H1 (cell line): Measurements from ENCODE around the gene FBLIM1. TPM values are rescaled to one million over a fixed set of nuclear protein-coding genes. Genes with fewer than 3 reads are reported as not detected.

Source experiments
- CTCF ChIA-PET: fragments of 300-600 bp; sonication (Branson Sonifier 250); formaldehyde crosslinking; loops from one replicate; lab custom pipeline; 2021; ENCODE audit not compliant: partially characterized antibody; lab: Charles Lee
- POLR2A ChIA-PET: fragments of 300-600 bp; sonication (Branson Sonifier 250); formaldehyde crosslinking; loops from one replicate; lab custom pipeline; 2021; ENCODE audit warnings: inconsistent platforms; ENCODE audit not compliant: partially characterized antibody; lab: Charles Lee
- DNase-seq, 2 experiments: peaks; one replicate each; pipeline versions ENCODE4 v3.0.0 to v3.0.0-alpha.2; 2010 to 2022; ENCODE audit warnings: low spot score in 2 of 2, low read depth in 1 of 2, mixed read lengths in 1 of 2
- FAIRE-seq: peaks from 2 replicates; lab custom pipeline; 2011; peaks lifted over from hg19 to GRCh38; lab: Jason Lieb, UNC
- H2AFZ ChIP-seq: 2 replicates; pipeline ENCODE4 v1.8.1; 2012; ENCODE audit warnings: low read length, inconsistent platforms
- H2AK5ac ChIP-seq: 2 replicates; pipeline ENCODE4 v1.6.1; 2013; ENCODE audit warnings: low read depth, low read length
- H2BK120ac ChIP-seq: replicated peaks from 2 replicates; pipeline ENCODE3; 2013; ENCODE audit warnings: low read depth, low read length, inconsistent platforms
- H2BK12ac ChIP-seq: 2 replicates; pipeline ENCODE4 v1.6.1; 2013; ENCODE audit warnings: low read depth, low read length
- H2BK15ac ChIP-seq: 2 replicates; pipeline ENCODE4 v1.6.1; 2013; ENCODE audit warnings: low read length
- H2BK20ac ChIP-seq: 2 replicates; pipeline ENCODE4 v1.6.1; 2013; ENCODE audit warnings: low read length
- H2BK5ac ChIP-seq: 2 replicates; pipeline ENCODE4 v1.6.1; 2013; ENCODE audit warnings: low read depth, low read length
- H3K14ac ChIP-seq: 2 replicates; pipeline ENCODE4 v1.6.1; 2013; ENCODE audit warnings: inconsistent platforms; ENCODE audit not compliant: insufficient read length
- H3K18ac ChIP-seq: 2 replicates; pipeline ENCODE4 v1.6.1; 2013; ENCODE audit warnings: low read length; ENCODE audit errors: extremely low read depth
- H3K23ac ChIP-seq: 2 replicates; pipeline ENCODE4 v1.6.1; 2013; ENCODE audit warnings: inconsistent platforms; ENCODE audit not compliant: insufficient read length
- H3K23me2 ChIP-seq: 2 replicates; pipeline ENCODE4 v1.6.1; 2013; ENCODE audit warnings: low read depth, low read length
- H3K27ac ChIP-seq: 2 replicates; pipeline ENCODE4 v1.6.1; 2011; ENCODE audit warnings: low read depth, low read length, inconsistent platforms
- H3K27me3 ChIP-seq, 4 experiments: replicated peaks in 1 of 4; 1 replicate in 1 of 4; 2 replicates in 3 of 4; pipeline versions ENCODE4 v1.6.1 to v1.8.1; 2011 to 2013; ENCODE audit warnings: low read length in 3 of 4, mild to moderate bottlenecking in 3 of 4, inconsistent platforms in 2 of 4, mixed read lengths in 2 of 4, moderate library complexity in 1 of 4; ENCODE audit not compliant: control insufficient read depth in 3 of 4, insufficient read depth in 3 of 4; ENCODE audit errors: extremely low read depth in 1 of 4
- H3K36me3 ChIP-seq, 4 experiments: 2 replicates each; pipeline versions ENCODE4 v1.6.1 to v1.8.1; 2011 to 2013; ENCODE audit warnings: mild to moderate bottlenecking in 4 of 4, low read length in 3 of 4, moderate library complexity in 2 of 4, control low read depth in 1 of 4, inconsistent platforms in 1 of 4; ENCODE audit not compliant: insufficient read depth in 4 of 4, control insufficient read depth in 2 of 4
- H3K4ac ChIP-seq: replicated peaks from 2 replicates; pipeline ENCODE3; 2013; ENCODE audit warnings: low read length, low read depth, mixed read lengths, inconsistent platforms; ENCODE audit not compliant: insufficient read length
- H3K4me1 ChIP-seq, 4 experiments: replicated peaks in 1 of 4; 1 replicate in 1 of 4; 2 replicates in 3 of 4; pipeline versions ENCODE4 v1.6.1 to v1.8.1; 2011 to 2013; ENCODE audit warnings: low read length in 3 of 4, inconsistent platforms in 2 of 4, mixed read lengths in 1 of 4; ENCODE audit not compliant: insufficient read depth in 4 of 4, control insufficient read depth in 3 of 4
- H3K4me2 ChIP-seq, 2 experiments: 2 replicates each; pipeline versions ENCODE4 v1.6.1 to v1.8.1; 2011 to 2013; ENCODE audit warnings: low read depth in 2 of 2, low read length in 2 of 2, control low read depth in 1 of 2, inconsistent platforms in 1 of 2, mild to moderate bottlenecking in 1 of 2; ENCODE audit not compliant: insufficient read depth in 1 of 2
- H3K4me3 ChIP-seq, 4 experiments: fragments of 200-600, 300-600 bp in 1 of 4; sonication (generic), shearing (Covaris generic), sonication (Bioruptor Twin) in 1 of 4; 2 replicates each; pipeline versions ENCODE4 v1.5.1 to v1.8.1; 2011 to 2016; ENCODE audit warnings: low read length in 4 of 4, low read depth in 3 of 4, control low read depth in 2 of 4, inconsistent platforms in 2 of 4, mild to moderate bottlenecking in 2 of 4, mixed read lengths in 1 of 4, moderate library complexity in 1 of 4; ENCODE audit not compliant: insufficient read depth in 2 of 4; ENCODE audit errors: extremely low read depth in 1 of 4
- H3K56ac ChIP-seq: replicated peaks from 2 replicates; pipeline ENCODE3; 2013; ENCODE audit warnings: low read depth, mild to moderate bottlenecking, mixed read lengths, low read length, inconsistent platforms; ENCODE audit not compliant: insufficient read length
- H3K79me1 ChIP-seq: 2 replicates; pipeline ENCODE4 v1.6.1; 2013; ENCODE audit warnings: low read depth, low read length, control low read depth
- H3K79me2 ChIP-seq, 2 experiments: 2 replicates each; pipeline versions ENCODE4 v1.6.1 to v1.8.1; 2012 to 2013; ENCODE audit warnings: low read length in 2 of 2, mild to moderate bottlenecking in 2 of 2, inconsistent platforms in 1 of 2; ENCODE audit not compliant: insufficient read depth in 2 of 2, control insufficient read depth in 1 of 2
- H3K9ac ChIP-seq, 4 experiments: replicated peaks in 1 of 4; 1 replicate in 1 of 4; 2 replicates in 3 of 4; pipeline versions ENCODE4 v1.6.1 to v1.8.1; 2011 to 2013; ENCODE audit warnings: low read depth in 3 of 4, low read length in 3 of 4, control low read depth in 2 of 4, mild to moderate bottlenecking in 2 of 4, moderate library complexity in 2 of 4, inconsistent platforms in 1 of 4; ENCODE audit errors: extremely low read depth in 1 of 4
- H3K9me3 ChIP-seq, 2 experiments: 2 replicates each; pipeline versions ENCODE4 v1.6.1 to v1.8.1; 2012 to 2013; ENCODE audit warnings: mild to moderate bottlenecking in 2 of 2, moderate library complexity in 2 of 2, control low read depth in 1 of 2, inconsistent platforms in 1 of 2, low read depth in 1 of 2, low read length in 1 of 2, mixed read lengths in 1 of 2; ENCODE audit not compliant: insufficient read depth in 2 of 2
- H4K20me1 ChIP-seq, 2 experiments: replicated peaks in 1 of 2; 2 replicates each; pipeline versions ENCODE3 to v1.8.1; 2011 to 2013; ENCODE audit warnings: inconsistent platforms in 2 of 2, low read length in 2 of 2, mild to moderate bottlenecking in 1 of 2; ENCODE audit not compliant: insufficient read depth in 2 of 2, control insufficient read depth in 1 of 2
- H4K5ac ChIP-seq: 2 replicates; pipeline ENCODE4 v1.6.1; 2013; ENCODE audit warnings: low read length, low read depth, mixed read lengths, inconsistent platforms; ENCODE audit not compliant: insufficient read length
- H4K8ac ChIP-seq: 2 replicates; pipeline ENCODE4 v1.8.0; 2013; ENCODE audit warnings: mild to moderate bottlenecking, moderate library complexity, low read length, inconsistent platforms; ENCODE audit not compliant: insufficient read depth; ENCODE audit errors: extremely low read depth
- H4K91ac ChIP-seq: replicated peaks from 2 replicates; pipeline ENCODE3; 2013; ENCODE audit warnings: low read length, mixed read lengths, inconsistent platforms; ENCODE audit not compliant: insufficient read length
- CBX8 ChIP-seq: fragments of 300-800, 300-1000 bp; sonication (generic); IDR thresholded peaks from 2 replicates; pipeline ENCODE4 v1.7.1; 2016; ENCODE audit warnings: low read depth, low read length, borderline replicate concordance
- CHD2 ChIP-seq: IDR thresholded peaks from 2 replicates; pipeline ENCODE4 v1.6.1; 2012; ENCODE audit warnings: low read length, improper control_type of control experiment
- SAP30 ChIP-seq: fragments of 300-600 bp; sonication (generic); IDR thresholded peaks from 2 replicates; pipeline ENCODE4 v1.7.1; 2012; ENCODE audit warnings: low read length, moderate library complexity, mild to moderate bottlenecking, inconsistent platforms; ENCODE audit not compliant: insufficient read depth, insufficient replicate concordance
- SIX5 ChIP-seq: IDR thresholded peaks from 2 replicates; pipeline ENCODE4 v1.6.1; 2011; ENCODE audit warnings: mild to moderate bottlenecking, low read depth, low read length
- WGBS, 2 experiments: shearing (Covaris generic) in 1 of 2; methylation state at CpG; one replicate each; pipeline versions ENCODE4 v1.1.6 to v1.1.7; 2013 to 2015; ENCODE audit warnings: low lambda C conversion rate in 2 of 2, mixed read lengths in 2 of 2, inconsistent platforms in 1 of 2, low coverage in 1 of 2, missing lambda C conversion rate in 1 of 2; ENCODE audit not compliant: insufficient replicate concordance in 2 of 2, insufficient coverage in 1 of 2, insufficient read length in 1 of 2; ENCODE audit errors: extremely low coverage in 1 of 2, missing lambda C conversion rate in 1 of 2; 5-methylcytosine and 5-hydroxymethylcytosine counted together
- polyA plus RNA-seq, 7 experiments: library from polyadenylated mRNA; depleted of rRNA in 3 of 7; stranded (reverse) in 5 of 7; unstranded in 2 of 7; fragments of >200 nt in 5 of 7; fragments of 200-250 nt in 2 of 7; gene quantifications; 1 replicate in 5 of 7; 2 replicates in 1 of 7; 4 replicates in 1 of 7; pipeline versions ENCODE4 v1.2.1 to v1.2.3, GENCODE V29; 2011 to 2013; ENCODE audit warnings: missing spikeins in 2 of 7, mixed read lengths in 2 of 7
- total RNA-seq: library from RNA; stranded (reverse); fragmentation: NEBNext Ultra II Directional; extraction: Animal tissue kit (Norgen Biotek cat#: 25700); gene quantifications from 2 replicates; pipeline ENCODE4 v1.2.1, GENCODE V29; 2021

Gene FBLIM1
- total and polyA plus RNA-seq, 2 of the 8 experiments (the other 6 are each of a cell fraction or from before 2014, with no cell fraction given): 66.6 to 66.7 TPM

DNA sequence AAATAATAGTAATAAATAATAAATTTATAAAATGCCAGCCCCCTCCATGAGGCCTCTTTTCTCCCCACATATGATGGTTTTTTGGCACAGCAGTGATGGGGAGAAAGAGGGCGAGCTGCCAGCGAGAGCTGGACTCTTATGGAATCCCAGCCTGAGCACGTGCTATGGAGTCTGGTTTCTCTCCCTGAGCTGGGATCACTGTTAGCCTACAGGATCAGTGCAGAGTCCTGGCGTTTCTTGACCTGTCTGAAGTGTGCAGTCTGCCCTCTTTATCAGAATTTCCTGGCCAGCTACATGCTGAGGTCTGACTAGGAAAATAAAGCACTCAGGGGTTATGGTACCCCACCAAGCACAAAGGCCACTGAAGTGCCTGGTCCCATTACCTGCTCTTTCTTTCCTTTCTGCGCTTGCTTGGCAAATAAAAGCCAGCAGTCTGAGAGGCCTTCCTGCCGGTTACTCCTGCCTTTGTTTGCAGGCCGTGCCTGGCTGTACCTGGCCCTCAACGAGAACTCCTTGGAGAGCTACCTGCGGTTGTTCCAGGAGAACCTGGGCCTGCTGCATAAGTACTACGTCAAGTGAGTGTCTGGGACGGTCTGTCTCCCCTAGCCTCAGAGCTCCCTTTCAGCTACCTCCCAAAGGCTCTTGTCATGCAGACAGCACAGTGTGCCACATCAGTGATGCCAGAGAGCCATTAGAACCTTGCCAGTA, 41.0 kb upstream of the FBLIM1 start:
- WGBS, 2 experiments: 86% methylated on average over 11 of the region's 11 CpGs; no CpG with 5 or more reads in 1 of the 2 experiments
- Histone ChIP-seq H3K27me3 (no peaks in the 10 kb centered on the region), H4K20me1 (peaks cover 0 to 5% of the 10 kb centered on the region in 2 experiments), H4K8ac (no peak overlapping the region), H3K23ac (no peak overlapping the region), H3K9me3 (no peaks in the 10 kb centered on the region), H3K4me1 (no peaks in the 10 kb centered on the region), H3K56ac (no peak overlapping the region), H2AFZ (no peak overlapping the region), H3K4me2 (no peak overlapping the region), H3K79me2 (no peaks in the 10 kb centered on the region), H3K14ac (no peak overlapping the region), H4K5ac (no peak overlapping the region), H3K9ac (no peak overlapping the region), H3K36me3 (peaks cover 0 to 14% (median 6%) of the 10 kb centered on the region in 4 experiments; a peak in 4 of 8 replicates), H2BK15ac (no peak overlapping the region), H3K18ac (no peak overlapping the region), H2BK5ac (peak overlapping the region; percentile 83; the same call in 1 of the 2 replicates), H3K79me1 (peaks cover 2% of the 10 kb centered on the region; the same call in 1 of the 2 replicates), H2BK12ac (no peak overlapping the region), H3K23me2 (no peaks in the 10 kb centered on the region), H3K27ac (no peak overlapping the region), H3K4me3 (no peak overlapping the region), H3K4ac (no peak overlapping the region)
- no peak for DNase-seq
- POLR2A ChIA-PET: no interaction called here
- FAIRE-seq: no peak
- TF ChIP-seq SIX5 (no peak), CHD2 (no peak), SAP30 (no peak), CBX8 (no peak)
- TF ChIP-seq, all 59 proteins: peak for 0
- CTCF ChIA-PET: interaction anchor here (0.9 to 3.6 kb wide), 7 partner anchors 9 to 107 kb away, joined by 3 to 12 read pairs (median 5); partner anchors contain the start of gene TMEM82
- no peak overlapping the region for H2AK5ac ChIP-seq
- no peak overlapping the region for H2BK20ac ChIP-seq
- H2BK120ac ChIP-seq: no peak overlapping the region
- no peak overlapping the region for H4K91ac ChIP-seq
